IMR-90 (cell line): Measurements from ENCODE around the gene GABBR2. TPM values are rescaled to one million over a fixed set of nuclear protein-coding genes. Genes with fewer than 3 reads are reported as not detected.

Experiments
- ATAC-seq: fragments of 200-7000 bp; cut with Tn5 transposase; 2 replicates; pipeline ENCODE4 v1.9.1; 2020; ENCODE audit warnings: low read depth, mild to moderate bottlenecking, moderate library complexity
- BruUV-seq: library from RNA; stranded (reverse); fragments of 400-500 nt; replicated peaks from 2 replicates; lab custom pipeline; 2021; lab: Mats Ljungman, UMichigan
- CTCF ChIA-PET: fragments of 300-600 bp; formaldehyde crosslinking; extraction: SDS; loops from one replicate; lab custom pipeline; 2021; ENCODE audit warnings: antibody characterized with exemption; lab: Yijun Ruan, JAX
- POLR2A ChIA-PET: fragments of 300-600 bp; sonication (Branson Sonifier 250); formaldehyde crosslinking; loops from one replicate; lab custom pipeline; 2022; ENCODE audit warnings: antibody characterized with exemption; ENCODE audit not compliant: unreplicated experiment; lab: Charles Lee
- DNase-seq: peaks from one replicate; pipeline ENCODE4 v3.0.0; 2013
- H2AFZ ChIP-seq: replicated peaks from 2 replicates; pipeline ENCODE3; 2013; ENCODE audit warnings: low read length, mild to moderate bottlenecking; ENCODE audit not compliant: poor library complexity
- H2AK5ac ChIP-seq: 2 replicates; pipeline ENCODE4 v1.6.1; 2013; ENCODE audit warnings: low read depth, low read length, inconsistent platforms
- H2AK9ac ChIP-seq: replicated peaks from 2 replicates; pipeline ENCODE3; 2013; ENCODE audit warnings: mild to moderate bottlenecking, low read depth, low read length, moderate library complexity; ENCODE audit not compliant: poor library complexity
- H2BK120ac ChIP-seq: 2 replicates; pipeline ENCODE4 v1.6.1; 2013; ENCODE audit warnings: low read depth, low read length, inconsistent platforms
- H2BK15ac ChIP-seq: 3 replicates; pipeline ENCODE4 v1.6.1; 2013; ENCODE audit warnings: low read depth, low read length, inconsistent platforms
- H2BK20ac ChIP-seq: 2 replicates; pipeline ENCODE4 v1.6.1; 2013; ENCODE audit warnings: low read depth, mild to moderate bottlenecking, inconsistent platforms, low read length, moderate library complexity
- H2BK5ac ChIP-seq: 2 replicates; pipeline ENCODE4 v1.6.1; 2013; ENCODE audit warnings: mild to moderate bottlenecking, low read depth, low read length, inconsistent platforms; ENCODE audit not compliant: poor library complexity, severe bottlenecking
- H3K14ac ChIP-seq: replicated peaks from 2 replicates; pipeline ENCODE4 v1.6.1; 2013; ENCODE audit warnings: low read depth, low read length, inconsistent platforms
- H3K18ac ChIP-seq: 2 replicates; pipeline ENCODE4 v1.6.1; 2013; ENCODE audit warnings: low read depth, low read length, control low read depth
- H3K23ac ChIP-seq: 2 replicates; pipeline ENCODE4 v1.6.1; 2013; ENCODE audit warnings: low read depth, low read length, inconsistent platforms
- H3K27ac ChIP-seq: 2 replicates; pipeline ENCODE4 v1.5.1; 2013; ENCODE audit warnings: mild to moderate bottlenecking, control low read depth, low read length; ENCODE audit not compliant: insufficient read depth
- H3K27me3 ChIP-seq: 2 replicates; pipeline ENCODE4 v1.6.1; 2013; ENCODE audit warnings: low read length; ENCODE audit not compliant: control insufficient read depth, insufficient read depth
- H3K36me3 ChIP-seq: 2 replicates; pipeline ENCODE4 v1.6.1; 2013; ENCODE audit warnings: low read length, mixed read lengths; ENCODE audit not compliant: control insufficient read depth, insufficient read depth
- H3K4ac ChIP-seq: 2 replicates; pipeline ENCODE4 v1.6.1; 2013; ENCODE audit warnings: low read depth, low read length, inconsistent platforms
- H3K4me1 ChIP-seq: 2 replicates; pipeline ENCODE4 v1.6.1; 2013; ENCODE audit warnings: low read length, mixed read lengths; ENCODE audit not compliant: control insufficient read depth, insufficient read depth
- H3K4me2 ChIP-seq: 2 replicates; pipeline ENCODE4 v1.6.1; 2013; ENCODE audit warnings: low read depth, mild to moderate bottlenecking, control low read depth, low read length, moderate library complexity
- H3K4me3 ChIP-seq: 2 replicates; pipeline ENCODE4 v1.5.1; 2013; ENCODE audit warnings: low read depth, mild to moderate bottlenecking, control low read depth, low read length, moderate library complexity; ENCODE audit not compliant: insufficient read depth
- H3K56ac ChIP-seq: 2 replicates; pipeline ENCODE4 v1.6.1; 2013; ENCODE audit warnings: low read length, inconsistent platforms; ENCODE audit not compliant: insufficient read depth; ENCODE audit errors: extremely low read depth
- H3K79me1 ChIP-seq, 2 experiments: 2 replicates each; pipeline ENCODE4 v1.6.1; 2013; ENCODE audit warnings: low read length in 2 of 2, inconsistent platforms in 1 of 2, low read depth in 1 of 2
- H3K9ac ChIP-seq: 2 replicates; pipeline ENCODE4 v1.6.1; 2013; ENCODE audit warnings: low read depth, low read length, control low read depth
- H3K9me1 ChIP-seq: 2 replicates; pipeline ENCODE4 v1.6.1; 2013; ENCODE audit warnings: low read length, inconsistent platforms; ENCODE audit not compliant: insufficient read depth
- H3K9me3 ChIP-seq: 2 replicates; pipeline ENCODE4 v1.6.1; 2013; ENCODE audit warnings: low read length; ENCODE audit not compliant: control insufficient read depth, insufficient read depth
- H4K20me1 ChIP-seq: 2 replicates; pipeline ENCODE4 v1.6.1; 2013; ENCODE audit warnings: low read length, inconsistent platforms; ENCODE audit not compliant: insufficient read depth
- H4K5ac ChIP-seq: 2 replicates; pipeline ENCODE4 v1.6.1; 2013; ENCODE audit warnings: mild to moderate bottlenecking, low read depth, low read length, control low read depth
- H4K8ac ChIP-seq, 2 experiments: 2 replicates each; pipeline ENCODE4 v1.6.1; 2013; ENCODE audit warnings: low read depth in 2 of 2, low read length in 2 of 2, control low read depth in 1 of 2, inconsistent platforms in 1 of 2
- H4K91ac ChIP-seq: 2 replicates; pipeline ENCODE4 v1.6.1; 2013; ENCODE audit warnings: low read depth, low read length, inconsistent platforms; ENCODE audit not compliant: insufficient read depth
- NFE2L2 ChIP-seq: fragments of 150-350 bp; IDR thresholded peaks from 2 replicates; pipeline ENCODE4 v1.6.1; 2016; ENCODE audit warnings: low read depth, mild to moderate bottlenecking, low read length
- RAD21 ChIP-seq: IDR thresholded peaks from 2 replicates; pipeline ENCODE4 v1.6.1; 2012; ENCODE audit warnings: low read length, improper control_type of control experiment
- WGBS, 2 experiments: methylation state at CpG; one replicate each; pipeline versions ENCODE4 v1.1.5 to v1.1.7; 2013; ENCODE audit warnings: missing lambda C conversion rate in 2 of 2; ENCODE audit not compliant: insufficient read length in 1 of 2; ENCODE audit errors: extremely low coverage in 2 of 2; 5-methylcytosine and 5-hydroxymethylcytosine counted together
- dilution Hi-C: fragments of 300-500 bp; cut with HindIII; formaldehyde crosslinking; loops from one replicate; pipeline ENCODE4 v1.14.3; 2018; ENCODE audit warnings: low sequenced_read_pairs; ENCODE audit not compliant: unreplicated experiment
- in situ Hi-C: fragments of 300-500 bp; cut with MboI; formaldehyde crosslinking; loops from 3 replicates; pipeline ENCODE4 v1.14.3; 2019; ENCODE audit warnings: low sequenced_read_pairs, inconsistent platforms, mixed read lengths
- intact Hi-C: fragments of 100-400 bp; cut with micrococcal nuclease; formaldehyde crosslinking; loops from 2 replicates; pipeline ENCODE4 v1.10.0; 2022
- polyA plus RNA-seq, 3 experiments: library from polyadenylated mRNA; depleted of rRNA; stranded (reverse); fragments of >200 nt; gene quantifications; 2 replicates each; pipeline ENCODE4 v1.2.3, GENCODE V29; 2012; ENCODE audit warnings: low replicate concordance in 1 of 3
- total RNA-seq: library from RNA; depleted of rRNA; stranded (reverse); fragments of >200 nt; gene quantifications from 2 replicates; pipeline ENCODE4 v1.2.3, GENCODE V29; 2012
- TF ChIP-seq, protein P1 (sequence below): conservative IDR thresholded peaks from 2 replicates; pipeline ENCODE4 v1.5.1; 2012; ENCODE audit warnings: mild to moderate bottlenecking, low read depth, low read length, improper control_type of control experiment
- TF ChIP-seq, protein P2 (sequence below): fragments of 150-350 bp; IDR thresholded peaks from 2 replicates; pipeline ENCODE4 v1.6.1; 2016; ENCODE audit warnings: low read depth, mild to moderate bottlenecking, low read length, moderate library complexity, borderline replicate concordance
- TF ChIP-seq, protein P3 (sequence below): fragments of 150-350 bp; IDR thresholded peaks from 2 replicates; pipeline ENCODE4 v1.6.1; 2017; ENCODE audit warnings: mild to moderate bottlenecking, antibody characterized with exemption, low read length, low read depth

The GABBR2 gene
- total and polyA plus RNA-seq, 2 of the 4 experiments (the other 2 are of a cell fraction) = 14.2 to 20.3 TPM

DNA sequence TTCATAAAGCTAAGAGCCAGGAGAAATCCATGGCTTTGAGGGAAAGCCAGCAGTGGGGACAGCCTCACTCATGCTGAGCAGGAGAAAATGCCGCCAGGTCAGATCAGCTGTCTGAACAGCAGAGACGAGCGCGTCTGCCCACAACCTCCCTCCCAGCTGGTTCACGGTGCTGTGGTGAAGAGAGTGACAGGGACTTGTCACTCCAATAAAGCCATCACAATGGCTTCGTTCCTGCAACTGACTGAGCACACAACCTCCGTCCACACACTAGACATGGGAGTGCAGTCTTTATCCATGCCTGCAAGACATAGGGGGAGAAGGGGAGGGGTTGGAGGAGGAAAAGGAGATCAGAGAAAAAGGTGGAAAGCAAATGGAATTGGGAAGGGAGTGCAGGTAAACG lies 206.9 kb downstream of the GABBR2 start:
- Histone ChIP-seq H3K79me1 (peaks cover 27 to 65% of the 10 kb centered on the region in 2 experiments), H4K8ac (peak overlapping the region; percentile 44 to 95; a peak in 3 of 4 replicates), H3K4me3 (no peak overlapping the region), H3K14ac (peak overlapping the region; percentile 85), H3K9ac (no peak overlapping the region), H3K56ac (no peak overlapping the region), H4K5ac (peak overlapping the region; percentile 27; the same call in 1 of the 2 replicates), H3K18ac (peak overlapping the region; percentile 31; the same call in 1 of the 2 replicates), H3K4ac (peak overlapping the region; percentile 91), H3K9me3 (no peaks in the 10 kb centered on the region), H4K91ac (peak overlapping the region; percentile 89), H2BK5ac (peak overlapping the region; percentile 93), H2AK5ac (peak overlapping the region; percentile 98), H2AFZ (peak overlapping the region; percentile 3), H3K36me3 (no peaks in the 10 kb centered on the region), H2BK20ac (peak overlapping the region; percentile 83), H4K20me1 (no peaks in the 10 kb centered on the region), H2BK120ac (peak overlapping the region; percentile 90), H3K27me3 (no peaks in the 10 kb centered on the region), H3K4me1 (peaks cover 23% of the 10 kb centered on the region), H2AK9ac (no peak overlapping the region), H3K4me2 (no peak overlapping the region), H2BK15ac (peak overlapping the region; percentile 98; the same call in 2 of the 3 replicates), H3K9me1 (peaks cover 35% of the 10 kb centered on the region), H3K23ac (peak overlapping the region; percentile 59; the same call in 1 of the 2 replicates), H3K27ac (peak overlapping the region; percentile 3)
- no TSS peak for BruUV-seq
- in situ Hi-C loops (no loop called here), intact Hi-C loops (no loop called here), dilution Hi-C loops (no loop called here)
- ATAC-seq (no peak), DNase-seq (no peak)
- ChIA-PET CTCF (interaction anchor here (0.6 to 1.9 kb wide), 2 partner anchors 11 to 290 kb away, joined by 3 to 5 read pairs; no protein-coding TSS in a partner anchor), POLR2A (no interaction called here)
- TF ChIP-seq RAD21 (no peak), NFE2L2 (no peak)
- TF ChIP-seq, protein P1, sequence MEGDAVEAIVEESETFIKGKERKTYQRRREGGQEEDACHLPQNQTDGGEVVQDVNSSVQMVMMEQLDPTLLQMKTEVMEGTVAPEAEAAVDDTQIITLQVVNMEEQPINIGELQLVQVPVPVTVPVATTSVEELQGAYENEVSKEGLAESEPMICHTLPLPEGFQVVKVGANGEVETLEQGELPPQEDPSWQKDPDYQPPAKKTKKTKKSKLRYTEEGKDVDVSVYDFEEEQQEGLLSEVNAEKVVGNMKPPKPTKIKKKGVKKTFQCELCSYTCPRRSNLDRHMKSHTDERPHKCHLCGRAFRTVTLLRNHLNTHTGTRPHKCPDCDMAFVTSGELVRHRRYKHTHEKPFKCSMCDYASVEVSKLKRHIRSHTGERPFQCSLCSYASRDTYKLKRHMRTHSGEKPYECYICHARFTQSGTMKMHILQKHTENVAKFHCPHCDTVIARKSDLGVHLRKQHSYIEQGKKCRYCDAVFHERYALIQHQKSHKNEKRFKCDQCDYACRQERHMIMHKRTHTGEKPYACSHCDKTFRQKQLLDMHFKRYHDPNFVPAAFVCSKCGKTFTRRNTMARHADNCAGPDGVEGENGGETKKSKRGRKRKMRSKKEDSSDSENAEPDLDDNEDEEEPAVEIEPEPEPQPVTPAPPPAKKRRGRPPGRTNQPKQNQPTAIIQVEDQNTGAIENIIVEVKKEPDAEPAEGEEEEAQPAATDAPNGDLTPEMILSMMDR = no peak
- TF ChIP-seq, protein P2, sequence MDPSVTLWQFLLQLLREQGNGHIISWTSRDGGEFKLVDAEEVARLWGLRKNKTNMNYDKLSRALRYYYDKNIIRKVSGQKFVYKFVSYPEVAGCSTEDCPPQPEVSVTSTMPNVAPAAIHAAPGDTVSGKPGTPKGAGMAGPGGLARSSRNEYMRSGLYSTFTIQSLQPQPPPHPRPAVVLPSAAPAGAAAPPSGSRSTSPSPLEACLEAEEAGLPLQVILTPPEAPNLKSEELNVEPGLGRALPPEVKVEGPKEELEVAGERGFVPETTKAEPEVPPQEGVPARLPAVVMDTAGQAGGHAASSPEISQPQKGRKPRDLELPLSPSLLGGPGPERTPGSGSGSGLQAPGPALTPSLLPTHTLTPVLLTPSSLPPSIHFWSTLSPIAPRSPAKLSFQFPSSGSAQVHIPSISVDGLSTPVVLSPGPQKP = no peak
- TF ChIP-seq, protein P3, sequence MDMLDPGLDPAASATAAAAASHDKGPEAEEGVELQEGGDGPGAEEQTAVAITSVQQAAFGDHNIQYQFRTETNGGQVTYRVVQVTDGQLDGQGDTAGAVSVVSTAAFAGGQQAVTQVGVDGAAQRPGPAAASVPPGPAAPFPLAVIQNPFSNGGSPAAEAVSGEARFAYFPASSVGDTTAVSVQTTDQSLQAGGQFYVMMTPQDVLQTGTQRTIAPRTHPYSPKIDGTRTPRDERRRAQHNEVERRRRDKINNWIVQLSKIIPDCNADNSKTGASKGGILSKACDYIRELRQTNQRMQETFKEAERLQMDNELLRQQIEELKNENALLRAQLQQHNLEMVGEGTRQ = no peak
- WGBS, 2 experiments = no CpG with 5 or more reads among the region's 8 CpGs
